ENCODE data around the gene LMX1B.

The LMX1B gene

GRCh38 chr9:126617003-126617822 lies 3.5 kb downstream of the LMX1B start:
- no peaks in the 10 kb centered on the region for H3K36me3 ChIP-seq (ENCODE audit: insufficient read depth, low read length)
- H3K27me3 ChIP-seq (ENCODE audit: insufficient read depth, low read length), result peaks cover 92% of the 10 kb centered on the region
- H2AFZ ChIP-seq (ENCODE audit: low read depth, low read length), result no peak overlapping the region
- H3K4me3 ChIP-seq (ENCODE audit: low read length), result no peak overlapping the region
- H3K4me1 ChIP-seq (ENCODE audit: insufficient read depth, low read length), result peaks cover 10% of the 10 kb centered on the region
- no peaks in the 10 kb centered on the region for H3K9me3 ChIP-seq (ENCODE audit: low read length)

- Histone ChIP-seq H3K27me3 (ENCODE audit: insufficient read depth, low read length) (peaks cover 93% of the 10 kb centered on the region), H3K4me1 (ENCODE audit: insufficient read depth, low read length) (peaks cover 8% of the 10 kb centered on the region), H3K36me3 (ENCODE audit: insufficient read depth, low read length) (no peaks in the 10 kb centered on the region), H2AFZ (ENCODE audit: low read depth, low read length) (no peak overlapping the region), H3K4me3 (ENCODE audit: low read length) (no peak overlapping the region), H3K9me3 (ENCODE audit: low read length) (no peaks in the 10 kb centered on the region)
Observed at GRCh38 chr9:126617823-126618165, 4.1 kb downstream of the LMX1B start.

- Histone ChIP-seq H3K4me3 (ENCODE audit: low read length) (no peak overlapping the region), H3K4me1 (ENCODE audit: insufficient read depth, low read length) (peaks cover 8% of the 10 kb centered on the region), H3K9me3 (ENCODE audit: low read length) (no peaks in the 10 kb centered on the region), H2AFZ (ENCODE audit: low read depth, low read length) (no peak overlapping the region), H3K36me3 (ENCODE audit: insufficient read depth, low read length) (no peaks in the 10 kb centered on the region), H3K27me3 (ENCODE audit: insufficient read depth, low read length) (peaks cover 93% of the 10 kb centered on the region)
Observed at GRCh38 chr9:126618190-126618584, 4.5 kb downstream of the LMX1B start.

GRCh38 chr9:126618585-126619360 lies 5.0 kb downstream of the LMX1B start:
- no peak overlapping the region for H2AFZ ChIP-seq (ENCODE audit: low read depth, low read length)
- H3K9me3 ChIP-seq (ENCODE audit: low read length), result no peaks in the 10 kb centered on the region
- H3K36me3 ChIP-seq (ENCODE audit: insufficient read depth, low read length), result no peaks in the 10 kb centered on the region
- peaks cover 96% of the 10 kb centered on the region for H3K27me3 ChIP-seq (ENCODE audit: insufficient read depth, low read length)
- H3K4me1 ChIP-seq (ENCODE audit: insufficient read depth, low read length), result peaks cover 8% of the 10 kb centered on the region
- no peak overlapping the region for H3K4me3 ChIP-seq (ENCODE audit: low read length)

GRCh38 chr9:126619361-126620135 lies 5.8 kb downstream of the LMX1B start:
- Histone ChIP-seq H3K36me3 (ENCODE audit: insufficient read depth, low read length) (no peaks in the 10 kb centered on the region), H3K4me3 (ENCODE audit: low read length) (no peak overlapping the region), H3K4me1 (ENCODE audit: insufficient read depth, low read length) (peaks cover 8% of the 10 kb centered on the region), H3K27me3 (ENCODE audit: insufficient read depth, low read length) (peaks cover 99% of the 10 kb centered on the region), H3K9me3 (ENCODE audit: low read length) (no peaks in the 10 kb centered on the region), H2AFZ (ENCODE audit: low read depth, low read length) (no peak overlapping the region)

GRCh38 chr9:126620478-126620877 lies 6.8 kb downstream of the LMX1B start:
- Histone ChIP-seq H3K27me3 (ENCODE audit: insufficient read depth, low read length) (peaks cover 99% of the 10 kb centered on the region), H3K4me1 (ENCODE audit: insufficient read depth, low read length) (peaks cover 10% of the 10 kb centered on the region), H3K4me3 (ENCODE audit: low read length) (no peak overlapping the region), H2AFZ (ENCODE audit: low read depth, low read length) (no peak overlapping the region), H3K36me3 (ENCODE audit: insufficient read depth, low read length) (no peaks in the 10 kb centered on the region), H3K9me3 (ENCODE audit: low read length) (no peaks in the 10 kb centered on the region)

- Histone ChIP-seq H3K4me3 (ENCODE audit: low read length) (no peak overlapping the region), H3K36me3 (ENCODE audit: insufficient read depth, low read length) (no peaks in the 10 kb centered on the region), H3K4me1 (ENCODE audit: insufficient read depth, low read length) (peaks cover 13% of the 10 kb centered on the region), H2AFZ (ENCODE audit: low read depth, low read length) (no peak overlapping the region), H3K27me3 (ENCODE audit: insufficient read depth, low read length) (peaks cover 99% of the 10 kb centered on the region), H3K9me3 (ENCODE audit: low read length) (no peaks in the 10 kb centered on the region)
Observed at GRCh38 chr9:126621061-126621918, 7.6 kb downstream of the LMX1B start.

GRCh38 chr9:126621919-126622735 lies 8.4 kb downstream of the LMX1B start:
- H3K4me1 ChIP-seq (ENCODE audit: insufficient read depth, low read length), result peaks cover 13% of the 10 kb centered on the region
- no peak overlapping the region for H3K4me3 ChIP-seq (ENCODE audit: low read length)
- peaks cover 99% of the 10 kb centered on the region for H3K27me3 ChIP-seq (ENCODE audit: insufficient read depth, low read length)

GRCh38 chr9:126623314-126623666 lies 9.6 kb downstream of the LMX1B start:
- Histone ChIP-seq H2AFZ (ENCODE audit: low read depth, low read length) (no peak overlapping the region), H3K4me3 (ENCODE audit: low read length) (no peak overlapping the region), H3K36me3 (ENCODE audit: insufficient read depth, low read length) (no peaks in the 10 kb centered on the region)

More at GRCh38 chr9:126621919-126622735, 8.4 kb downstream of the LMX1B start:
- H3K36me3 ChIP-seq (ENCODE audit: insufficient read depth, low read length), result no peaks in the 10 kb centered on the region
- H3K9me3 ChIP-seq (ENCODE audit: low read length), result no peaks in the 10 kb centered on the region
- no peak overlapping the region for H2AFZ ChIP-seq (ENCODE audit: low read depth, low read length)

GRCh38 chr9:126623667-126624478 lies 10.1 kb downstream of the LMX1B start:
- no peak overlapping the region for H3K4me3 ChIP-seq (ENCODE audit: low read length)
- no peak overlapping the region for H2AFZ ChIP-seq (ENCODE audit: low read depth, low read length)
- H3K27me3 ChIP-seq (ENCODE audit: insufficient read depth, low read length), result peaks cover 99% of the 10 kb centered on the region
- H3K4me1 ChIP-seq (ENCODE audit: insufficient read depth, low read length), result peaks cover 6% of the 10 kb centered on the region
- H3K9me3 ChIP-seq (ENCODE audit: low read length), result no peaks in the 10 kb centered on the region
- H3K36me3 ChIP-seq (ENCODE audit: insufficient read depth, low read length), result no peaks in the 10 kb centered on the region

More at GRCh38 chr9:126623314-126623666, 9.6 kb downstream of the LMX1B start:
- peaks cover 8% of the 10 kb centered on the region for H3K4me1 ChIP-seq (ENCODE audit: insufficient read depth, low read length)
- H3K27me3 ChIP-seq (ENCODE audit: insufficient read depth, low read length), result peaks cover 100% of the 10 kb centered on the region
- H3K9me3 ChIP-seq (ENCODE audit: low read length), result no peaks in the 10 kb centered on the region

GRCh38 chr9:126624479-126624826 lies 10.7 kb downstream of the LMX1B start:
- no peak overlapping the region for H3K4me3 ChIP-seq (ENCODE audit: low read length)
- no peaks in the 10 kb centered on the region for H3K9me3 ChIP-seq (ENCODE audit: low read length)
- H3K4me1 ChIP-seq (ENCODE audit: insufficient read depth, low read length), result peaks cover 5% of the 10 kb centered on the region
- H3K27me3 ChIP-seq (ENCODE audit: insufficient read depth, low read length), result peaks cover 98% of the 10 kb centered on the region
- no peak overlapping the region for H2AFZ ChIP-seq (ENCODE audit: low read depth, low read length)
- no peaks in the 10 kb centered on the region for H3K36me3 ChIP-seq (ENCODE audit: insufficient read depth, low read length)
